ENCODE measurements around the gene CLSTN2. TPM values are rescaled to one million over a fixed set of nuclear protein-coding genes. Genes with fewer than 3 reads are reported as not detected.
A peak's percentile ranks its signal among the peaks of the same experiment; 100 is the strongest.

Gene CLSTN2
- total RNA-seq, 1 donor from 2014 or later = 0.74 TPM

- no peak for TF ChIP-seq CTCF (IDR thresholded peaks at IDR 0.05; ENCODE audit: unreplicated experiment)
- no peaks in the 10 kb centered on the region for H3K36me3 Mint-ChIP-seq (ENCODE audit: low read depth, unreplicated experiment)
- H3K4me1 Mint-ChIP-seq (ENCODE audit: unreplicated experiment) = peaks cover 16% of the 10 kb centered on the region
- peak overlapping the region; percentile 50 for H3K27ac Mint-ChIP-seq (ENCODE audit: unreplicated experiment)
- DNase-seq (ENCODE audit: low spot score) = no peak
- peaks cover 3% of the 10 kb centered on the region for H3K27me3 Mint-ChIP-seq (ENCODE audit: unreplicated experiment)
- H3K4me3 Mint-ChIP-seq (ENCODE audit: unreplicated experiment) = no peak overlapping the region
- H3K9me3 Mint-ChIP-seq (ENCODE audit: unreplicated experiment) = no peaks in the 10 kb centered on the region
These were observed 489.2 kb downstream of the CLSTN2 start for GRCh38 chr3:140424211-140424610.

DNA sequence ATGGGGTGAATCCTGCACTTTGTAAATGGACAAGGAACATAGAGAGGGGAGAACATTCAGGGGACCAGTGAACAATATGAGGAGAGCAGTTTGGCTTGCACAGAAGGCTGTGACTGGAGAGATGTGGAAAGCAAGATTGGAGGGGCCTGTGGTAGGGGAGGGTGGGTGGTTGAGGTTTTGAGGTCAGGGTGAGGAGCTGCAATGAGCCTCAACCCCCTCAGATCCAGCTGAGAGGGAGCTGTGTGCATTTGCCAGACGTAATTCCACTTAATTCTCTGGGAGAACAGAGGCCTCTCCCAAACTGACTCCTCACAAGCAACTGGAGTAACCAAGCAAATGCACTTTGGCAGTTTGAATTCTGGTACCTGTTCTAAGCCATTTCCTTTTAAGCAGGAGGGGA, 489.7 kb downstream of the CLSTN2 start:
- Mint-ChIP-seq H3K9me3 (ENCODE audit: unreplicated experiment) (no peaks in the 10 kb centered on the region), H3K36me3 (ENCODE audit: low read depth, unreplicated experiment) (no peaks in the 10 kb centered on the region), H3K4me3 (ENCODE audit: unreplicated experiment) (no peak overlapping the region), H3K4me1 (ENCODE audit: unreplicated experiment) (peaks cover 16% of the 10 kb centered on the region), H3K27me3 (ENCODE audit: unreplicated experiment) (peaks cover 3% of the 10 kb centered on the region), H3K27ac (ENCODE audit: unreplicated experiment) (no peak overlapping the region)
- TF ChIP-seq CTCF (IDR thresholded peaks at IDR 0.05; ENCODE audit: unreplicated experiment) = no peak
- DNase-seq (ENCODE audit: low spot score) = no peak

DNA sequence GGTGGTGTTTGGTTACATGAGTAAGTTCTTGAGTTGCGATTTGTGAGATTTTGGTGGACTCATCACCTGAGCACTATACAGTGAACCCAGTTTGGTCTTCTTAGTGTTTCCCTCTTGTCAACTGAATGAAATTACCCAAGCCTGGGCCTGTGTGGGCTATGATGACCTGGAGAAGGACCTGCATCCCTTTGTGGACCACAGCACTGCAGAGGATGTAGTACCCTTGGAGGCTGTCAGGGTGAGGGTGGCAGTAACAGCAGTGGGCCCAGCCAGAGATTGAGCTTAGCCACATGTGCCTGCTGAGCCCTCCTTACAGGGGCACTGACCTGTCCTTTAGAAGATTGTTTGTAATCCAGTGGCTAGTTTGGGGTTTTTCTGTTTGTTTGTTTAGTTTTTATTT, 492.8 kb downstream of the CLSTN2 start:
- Mint-ChIP-seq H3K27me3 (ENCODE audit: unreplicated experiment) (peaks cover 5% of the 10 kb centered on the region), H3K4me3 (ENCODE audit: unreplicated experiment) (no peak overlapping the region), H3K27ac (ENCODE audit: unreplicated experiment) (no peak overlapping the region), H3K4me1 (ENCODE audit: unreplicated experiment) (peaks cover 16% of the 10 kb centered on the region), H3K36me3 (ENCODE audit: low read depth, unreplicated experiment) (no peaks in the 10 kb centered on the region), H3K9me3 (ENCODE audit: unreplicated experiment) (no peaks in the 10 kb centered on the region)
- no peak for TF ChIP-seq CTCF (IDR thresholded peaks at IDR 0.05; ENCODE audit: unreplicated experiment)
- DNase-seq (ENCODE audit: low spot score) = no peak

DNA sequence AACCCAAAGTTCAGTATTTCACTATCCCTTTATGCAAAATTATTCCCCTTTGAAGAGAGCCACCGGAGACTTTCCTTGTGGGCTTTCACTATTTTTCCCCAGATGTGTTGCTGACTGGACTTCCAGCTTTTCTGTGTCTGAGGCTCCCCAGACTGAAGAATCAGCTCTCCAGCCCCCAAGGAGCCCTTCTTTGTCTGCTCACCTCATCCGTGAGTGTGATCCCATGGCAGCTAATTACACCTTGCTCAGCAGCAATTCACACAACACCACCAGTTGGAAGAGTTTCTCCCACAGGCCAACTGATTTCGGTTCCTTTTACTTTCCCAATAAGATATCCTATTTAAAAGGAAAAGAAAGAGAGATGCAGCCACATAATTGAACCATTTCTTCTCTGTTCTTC, 493.4 kb downstream of the CLSTN2 start:
- Mint-ChIP-seq H3K4me3 (ENCODE audit: unreplicated experiment) (no peak overlapping the region), H3K4me1 (ENCODE audit: unreplicated experiment) (peaks cover 12% of the 10 kb centered on the region), H3K9me3 (ENCODE audit: unreplicated experiment) (no peaks in the 10 kb centered on the region), H3K27ac (ENCODE audit: unreplicated experiment) (no peak overlapping the region), H3K36me3 (ENCODE audit: low read depth, unreplicated experiment) (no peaks in the 10 kb centered on the region), H3K27me3 (ENCODE audit: unreplicated experiment) (peaks cover 5% of the 10 kb centered on the region)
- no peak for TF ChIP-seq CTCF (IDR thresholded peaks at IDR 0.05; ENCODE audit: unreplicated experiment)
- DNase-seq (ENCODE audit: low spot score) = no peak

GRCh38 chr3:140429791-140430190, 494.8 kb downstream of the CLSTN2 start:
- DNase-seq (ENCODE audit: low spot score) = no peak
- Mint-ChIP-seq H3K4me1 (ENCODE audit: unreplicated experiment) (peaks cover under 1% of the 10 kb centered on the region), H3K27me3 (ENCODE audit: unreplicated experiment) (peaks cover 3% of the 10 kb centered on the region), H3K36me3 (ENCODE audit: low read depth, unreplicated experiment) (no peaks in the 10 kb centered on the region), H3K27ac (ENCODE audit: unreplicated experiment) (no peak overlapping the region), H3K9me3 (ENCODE audit: unreplicated experiment) (no peaks in the 10 kb centered on the region), H3K4me3 (ENCODE audit: unreplicated experiment) (no peak overlapping the region)
- TF ChIP-seq CTCF (IDR thresholded peaks at IDR 0.05; ENCODE audit: unreplicated experiment) = no peak
